Ishikawa (cell line): ENCODE data around the gene PPP1R13B.

Experiments used
- CEBPB ChIP-seq: IDR thresholded peaks from 2 replicates; pipeline ENCODE4 v1.6.1; 2012
- CREB1 ChIP-seq: IDR thresholded peaks from 2 replicates; pipeline ENCODE4 v1.6.1; 2012; ENCODE audit warnings: low read depth
- EGR1 ChIP-seq: IDR thresholded peaks from 2 replicates; pipeline ENCODE4 v1.6.1; 2012
- EP300 ChIP-seq: IDR thresholded peaks from 2 replicates; pipeline ENCODE4 v1.6.1; 2012; ENCODE audit warnings: borderline replicate concordance
- FOXM1 ChIP-seq: IDR thresholded peaks from 2 replicates; pipeline ENCODE4 v1.6.1; 2012; ENCODE audit warnings: low read depth, borderline replicate concordance
- NFIC ChIP-seq: IDR thresholded peaks from 2 replicates; pipeline ENCODE4 v1.6.1; 2012
- RAD21 ChIP-seq: IDR thresholded peaks from 2 replicates; pipeline ENCODE4 v1.6.1; 2012; ENCODE audit warnings: low read depth
- TAF1 ChIP-seq: IDR thresholded peaks from 2 replicates; pipeline ENCODE4 v1.6.1; 2012; ENCODE audit warnings: low read depth, mild to moderate bottlenecking
- TCF12 ChIP-seq: IDR thresholded peaks from 2 replicates; pipeline ENCODE4 v1.6.1; 2012; ENCODE audit warnings: low read depth
- TEAD4 ChIP-seq: IDR thresholded peaks from 2 replicates; pipeline ENCODE4 v1.6.1; 2012
- YY1 ChIP-seq: IDR thresholded peaks from 2 replicates; pipeline ENCODE4 v1.6.1; 2012; ENCODE audit warnings: low read depth
- ZBTB7A ChIP-seq: IDR thresholded peaks from 2 replicates; pipeline ENCODE4 v1.6.1; 2012; ENCODE audit warnings: low read depth
- TF ChIP-seq, protein P1 (sequence below): IDR thresholded peaks from 2 replicates; pipeline ENCODE4 v1.6.1; 2012
- TF ChIP-seq, protein P2 (sequence below): IDR thresholded peaks from 2 replicates; pipeline ENCODE4 v1.6.1; 2012
- TF ChIP-seq, protein P3 (sequence below): IDR thresholded peaks from 2 replicates; pipeline ENCODE4 v1.6.1; 2012; ENCODE audit warnings: low read depth, mild to moderate bottlenecking

PPP1R13B gene

DNA sequence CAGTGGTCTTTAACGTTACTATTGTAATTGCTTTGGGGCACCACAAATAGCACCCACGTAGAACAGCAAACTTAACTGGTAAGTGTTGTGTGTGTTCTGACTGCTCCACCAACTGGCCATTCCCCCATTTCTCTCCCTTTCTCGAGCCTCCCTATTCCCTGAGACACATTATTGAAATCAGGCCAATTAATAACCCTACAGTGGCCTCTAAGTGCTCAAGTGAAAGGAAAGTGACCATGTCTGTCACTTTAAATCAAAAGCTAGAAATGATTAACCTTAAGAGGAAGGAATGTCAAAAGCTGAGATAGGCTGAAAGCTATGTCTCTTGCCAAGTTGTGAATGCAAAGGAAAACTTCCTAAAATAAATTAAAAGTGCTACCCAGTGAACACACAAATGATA lies 22.3 kb downstream of the PPP1R13B start:
- TF ChIP-seq TAF1 (no peak), EP300 (no peak), EGR1 (no peak), TCF12 (no peak), TEAD4 (no peak), YY1 (no peak), CEBPB (no peak), FOXM1 (no peak), RAD21 (no peak)
- TF ChIP-seq, protein P1, sequence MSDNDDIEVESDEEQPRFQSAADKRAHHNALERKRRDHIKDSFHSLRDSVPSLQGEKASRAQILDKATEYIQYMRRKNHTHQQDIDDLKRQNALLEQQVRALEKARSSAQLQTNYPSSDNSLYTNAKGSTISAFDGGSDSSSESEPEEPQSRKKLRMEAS = no peak

- no peak for TF ChIP-seq RAD21
- TF ChIP-seq EP300 = no peak
- TF ChIP-seq TCF12 = no peak
- TF ChIP-seq, protein P1 = no peak
- no peak for TF ChIP-seq TAF1
- TF ChIP-seq YY1 = no peak
- TF ChIP-seq CEBPB = no peak
- TF ChIP-seq TEAD4 = no peak
- TF ChIP-seq, protein P2, sequence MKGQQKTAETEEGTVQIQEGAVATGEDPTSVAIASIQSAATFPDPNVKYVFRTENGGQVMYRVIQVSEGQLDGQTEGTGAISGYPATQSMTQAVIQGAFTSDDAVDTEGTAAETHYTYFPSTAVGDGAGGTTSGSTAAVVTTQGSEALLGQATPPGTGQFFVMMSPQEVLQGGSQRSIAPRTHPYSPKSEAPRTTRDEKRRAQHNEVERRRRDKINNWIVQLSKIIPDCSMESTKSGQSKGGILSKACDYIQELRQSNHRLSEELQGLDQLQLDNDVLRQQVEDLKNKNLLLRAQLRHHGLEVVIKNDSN = no peak
- TF ChIP-seq ZBTB7A = no peak
- no peak for TF ChIP-seq CREB1
- TF ChIP-seq, protein P3, sequence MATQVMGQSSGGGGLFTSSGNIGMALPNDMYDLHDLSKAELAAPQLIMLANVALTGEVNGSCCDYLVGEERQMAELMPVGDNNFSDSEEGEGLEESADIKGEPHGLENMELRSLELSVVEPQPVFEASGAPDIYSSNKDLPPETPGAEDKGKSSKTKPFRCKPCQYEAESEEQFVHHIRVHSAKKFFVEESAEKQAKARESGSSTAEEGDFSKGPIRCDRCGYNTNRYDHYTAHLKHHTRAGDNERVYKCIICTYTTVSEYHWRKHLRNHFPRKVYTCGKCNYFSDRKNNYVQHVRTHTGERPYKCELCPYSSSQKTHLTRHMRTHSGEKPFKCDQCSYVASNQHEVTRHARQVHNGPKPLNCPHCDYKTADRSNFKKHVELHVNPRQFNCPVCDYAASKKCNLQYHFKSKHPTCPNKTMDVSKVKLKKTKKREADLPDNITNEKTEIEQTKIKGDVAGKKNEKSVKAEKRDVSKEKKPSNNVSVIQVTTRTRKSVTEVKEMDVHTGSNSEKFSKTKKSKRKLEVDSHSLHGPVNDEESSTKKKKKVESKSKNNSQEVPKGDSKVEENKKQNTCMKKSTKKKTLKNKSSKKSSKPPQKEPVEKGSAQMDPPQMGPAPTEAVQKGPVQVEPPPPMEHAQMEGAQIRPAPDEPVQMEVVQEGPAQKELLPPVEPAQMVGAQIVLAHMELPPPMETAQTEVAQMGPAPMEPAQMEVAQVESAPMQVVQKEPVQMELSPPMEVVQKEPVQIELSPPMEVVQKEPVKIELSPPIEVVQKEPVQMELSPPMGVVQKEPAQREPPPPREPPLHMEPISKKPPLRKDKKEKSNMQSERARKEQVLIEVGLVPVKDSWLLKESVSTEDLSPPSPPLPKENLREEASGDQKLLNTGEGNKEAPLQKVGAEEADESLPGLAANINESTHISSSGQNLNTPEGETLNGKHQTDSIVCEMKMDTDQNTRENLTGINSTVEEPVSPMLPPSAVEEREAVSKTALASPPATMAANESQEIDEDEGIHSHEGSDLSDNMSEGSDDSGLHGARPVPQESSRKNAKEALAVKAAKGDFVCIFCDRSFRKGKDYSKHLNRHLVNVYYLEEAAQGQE = no peak
- TF ChIP-seq FOXM1 = no peak
- no peak for TF ChIP-seq NFIC
- no peak for TF ChIP-seq EGR1
Measured at GRCh38 chr14:103820908-103821307, 26.5 kb downstream of the PPP1R13B start.

- TF ChIP-seq YY1 = no peak
- no peak for TF ChIP-seq TAF1
- no peak for TF ChIP-seq NFIC
- TF ChIP-seq CEBPB = no peak
- TF ChIP-seq FOXM1 = no peak
- no peak for TF ChIP-seq TCF12
- TF ChIP-seq, protein P2 = no peak
- TF ChIP-seq EGR1 = no peak
- no peak for TF ChIP-seq EP300
- no peak for TF ChIP-seq ZBTB7A
- TF ChIP-seq RAD21 = no peak
- no peak for TF ChIP-seq TEAD4
- TF ChIP-seq, protein P1 = no peak
- TF ChIP-seq, protein P3 = no peak
- TF ChIP-seq CREB1 = no peak
Measured at GRCh38 chr14:103820382-103820781, 27.0 kb downstream of the PPP1R13B start.

DNA sequence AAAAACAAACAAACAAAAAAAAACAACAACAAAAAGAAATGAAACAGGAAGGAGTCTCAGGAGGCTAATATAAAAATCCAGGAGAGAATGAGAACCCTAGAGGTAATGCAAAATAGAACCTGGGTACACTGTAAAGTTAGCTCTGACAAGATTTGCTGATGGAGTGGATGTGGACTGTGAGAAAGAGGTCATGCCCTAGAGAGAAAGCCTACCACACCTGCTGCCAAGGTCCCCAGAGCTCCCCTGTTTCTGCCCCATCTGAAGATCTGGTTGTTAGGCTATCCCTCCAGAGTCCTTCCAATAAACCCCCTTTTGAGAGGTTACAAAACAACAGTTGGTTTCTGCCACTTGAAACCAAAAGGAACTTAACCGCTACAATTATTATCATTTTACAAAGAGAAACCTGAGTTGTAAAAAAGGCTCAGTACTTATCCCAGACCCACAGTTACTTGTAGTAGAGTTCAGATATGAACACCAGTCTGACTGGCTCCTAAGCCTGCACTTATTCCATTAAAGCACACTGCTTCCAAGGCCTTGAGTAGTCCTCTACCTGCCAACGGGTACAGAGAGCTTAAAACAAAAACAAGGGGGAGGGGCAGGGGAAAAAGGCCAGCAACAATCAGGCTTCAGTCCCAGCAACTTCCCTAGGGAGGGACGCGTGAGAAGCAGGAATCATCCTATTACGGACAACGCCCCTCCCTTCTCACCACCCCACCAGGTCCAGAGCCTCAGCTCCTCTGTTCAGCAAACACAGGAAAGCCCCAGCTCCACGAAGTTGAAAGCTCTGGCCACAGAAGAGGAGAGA lies 27.7 kb downstream of the PPP1R13B start:
- TF ChIP-seq NFIC = no peak
- TF ChIP-seq YY1 = no peak
- TF ChIP-seq, protein P3 = no peak
- no peak for TF ChIP-seq ZBTB7A
- no peak for TF ChIP-seq TCF12
- no peak for TF ChIP-seq RAD21
- TF ChIP-seq CEBPB = no peak
